Transverse colon (tissue), 4 donors: ENCODE measurements around the gene NFYB. TPM values are rescaled to one million over a fixed set of nuclear protein-coding genes. Genes with fewer than 3 reads are reported as not detected.

Source experiments
- DNase-seq: peaks from one replicate; pipeline ENCODE4 v3.0.0-alpha.2; 2019
- H3K27ac ChIP-seq, 4 donors: fragments of 200-600 bp; sonication (generic); 2 replicates each; pipeline ENCODE4 v1.5.1; 2016 to 2018; ENCODE audit warnings: inconsistent platforms in 4 of 4
- H3K27me3 ChIP-seq: fragments of 200-600 bp; sonication (generic); 2 replicates; pipeline ENCODE4 v1.5.1; 2017; ENCODE audit warnings: inconsistent platforms
- H3K36me3 ChIP-seq, 4 donors: fragments of 200-600 bp; sonication (generic); 2 replicates each; pipeline ENCODE4 v1.5.1; 2017 to 2019; ENCODE audit warnings: inconsistent platforms in 4 of 4
- H3K4me1 ChIP-seq, 4 donors: fragments of 200-600 bp; sonication (generic); 2 replicates each; pipeline ENCODE4 v1.5.1; 2017 to 2020; ENCODE audit warnings: inconsistent platforms in 4 of 4
- H3K4me3 ChIP-seq, 4 donors: fragments of 200-600 bp; sonication (generic); 1 replicate in 1 of 4; 2 replicates in 3 of 4; pipeline versions ENCODE4 v1.5.1 to v1.6.1; 2017 to 2019; ENCODE audit warnings: inconsistent platforms in 4 of 4
- H3K9me3 ChIP-seq, 2 donors: fragments of 200-600 bp; sonication (generic); 2 replicates each; pipeline ENCODE4 v1.5.1; 2017 to 2019; ENCODE audit warnings: inconsistent platforms in 2 of 2
- EP300 ChIP-seq: sonication (generic); formaldehyde crosslinking; IDR thresholded peaks from one replicate; pipeline ENCODE4 v1.6.1; 2017; ENCODE audit warnings: antibody characterized with exemption, low read depth
- POLR2A ChIP-seq: fragments of 450-650 bp; IDR thresholded peaks from one replicate; pipeline ENCODE4 v1.6.1; 2016; ENCODE audit warnings: antibody characterized with exemption, mild to moderate bottlenecking, moderate library complexity
- POLR2AphosphoS5 ChIP-seq, 3 donors: sonication (generic); formaldehyde crosslinking; IDR thresholded peaks; one replicate each; pipeline ENCODE4 v1.6.1; 2016; ENCODE audit warnings: antibody characterized with exemption in 3 of 3
- WGBS, 2 donors: methylation state at CpG; one replicate each; pipeline ENCODE4 v1.1.5; 2018; ENCODE audit warnings: low coverage in 1 of 2; 5-methylcytosine and 5-hydroxymethylcytosine counted together
- in situ Hi-C, 4 donors: fragments of 200-750 bp; cut with MboI; loops; one replicate each; pipeline versions ENCODE4 v1.15.0 to v1.15.1; 2017; ENCODE audit warnings: low sequenced_read_pairs in 3 of 4, low pct_ligation_motif_present in 1 of 4, low pct_unique_long_range_greater_than_20kb in 1 of 4
- intact Hi-C: fragments of 100-400 bp; cut with DNase I; formaldehyde crosslinking; loops from one replicate; pipeline ENCODE4 v1.15.1; 2023; ENCODE audit warnings: low total_unique reads
- total RNA-seq, 4 donors: library from RNA; depleted of rRNA; stranded (reverse); fragments of >200 nt; gene quantifications; one replicate each; pipeline ENCODE4 v1.1.0, GENCODE V29; 2016
- TF ChIP-seq, protein P1 (sequence below), 5 experiments: fragments of 200-600 bp in 3 of 5; fragments of 450-650 bp in 2 of 5; sonication (generic) in 3 of 5; IDR thresholded peaks; 1 replicate in 2 of 5; 2 replicates in 3 of 5; pipeline ENCODE4 v1.5.1; 2016 to 2017; ENCODE audit warnings: antibody characterized with exemption in 5 of 5, inconsistent platforms in 3 of 5, mild to moderate bottlenecking in 2 of 5, moderate library complexity in 1 of 5

Gene NFYB
- total RNA-seq, 4 donors from 2014 or later, result 9.4 to 26.0 (median 18.8) TPM

GRCh38 chr12:104130760-104131159, 7.2 kb downstream of the NFYB start:
- Histone ChIP-seq H3K4me3 (no peak overlapping the region), H3K4me1 (peaks cover 7 to 29% (median 16%) of the 10 kb centered on the region in 4 donors), H3K27me3 (no peaks in the 10 kb centered on the region), H3K27ac (no peak overlapping the region), H3K9me3 (no peaks in the 10 kb centered on the region), H3K36me3 (peaks cover 0 to 35% (median 14%) of the 10 kb centered on the region in 4 donors)
- in situ Hi-C loops, result no loop called here
- no peak for DNase-seq
- intact Hi-C loops, result no loop called here
- no peak for TF ChIP-seq POLR2A
- no peak for TF ChIP-seq POLR2AphosphoS5 (IDR thresholded peaks at IDR 0.05)
- no peak for TF ChIP-seq EP300
- TF ChIP-seq, protein P1, sequence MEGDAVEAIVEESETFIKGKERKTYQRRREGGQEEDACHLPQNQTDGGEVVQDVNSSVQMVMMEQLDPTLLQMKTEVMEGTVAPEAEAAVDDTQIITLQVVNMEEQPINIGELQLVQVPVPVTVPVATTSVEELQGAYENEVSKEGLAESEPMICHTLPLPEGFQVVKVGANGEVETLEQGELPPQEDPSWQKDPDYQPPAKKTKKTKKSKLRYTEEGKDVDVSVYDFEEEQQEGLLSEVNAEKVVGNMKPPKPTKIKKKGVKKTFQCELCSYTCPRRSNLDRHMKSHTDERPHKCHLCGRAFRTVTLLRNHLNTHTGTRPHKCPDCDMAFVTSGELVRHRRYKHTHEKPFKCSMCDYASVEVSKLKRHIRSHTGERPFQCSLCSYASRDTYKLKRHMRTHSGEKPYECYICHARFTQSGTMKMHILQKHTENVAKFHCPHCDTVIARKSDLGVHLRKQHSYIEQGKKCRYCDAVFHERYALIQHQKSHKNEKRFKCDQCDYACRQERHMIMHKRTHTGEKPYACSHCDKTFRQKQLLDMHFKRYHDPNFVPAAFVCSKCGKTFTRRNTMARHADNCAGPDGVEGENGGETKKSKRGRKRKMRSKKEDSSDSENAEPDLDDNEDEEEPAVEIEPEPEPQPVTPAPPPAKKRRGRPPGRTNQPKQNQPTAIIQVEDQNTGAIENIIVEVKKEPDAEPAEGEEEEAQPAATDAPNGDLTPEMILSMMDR (IDR thresholded peaks at IDR 0.05), result no peak
- 74 to 96% methylated on average over 2 of the region's 2 CpGs for WGBS, 2 donors

DNA sequence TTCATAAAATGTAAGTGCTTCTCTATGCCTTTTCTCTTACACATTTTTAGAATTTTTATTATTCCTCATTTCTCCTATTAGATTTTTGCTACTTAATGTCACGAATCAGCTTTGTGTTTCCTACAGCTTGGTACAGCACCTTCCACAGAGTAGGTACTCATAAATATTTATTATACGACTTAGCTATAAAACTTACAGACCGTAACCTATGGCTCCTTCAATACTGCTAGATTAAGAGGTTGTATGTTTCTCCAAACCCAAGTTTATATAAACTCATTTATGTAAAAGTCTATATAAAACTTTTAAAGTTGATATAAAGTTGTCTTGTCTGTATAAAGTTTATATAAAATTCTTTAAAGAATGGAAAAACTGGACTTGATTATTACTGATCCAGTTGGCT, 11.5 kb downstream of the NFYB start:
- TF ChIP-seq EP300, result no peak
- TF ChIP-seq, protein P1 (IDR thresholded peaks at IDR 0.05), result no peak
- TF ChIP-seq POLR2AphosphoS5 (IDR thresholded peaks at IDR 0.05), result no peak
- no peak for TF ChIP-seq POLR2A
- no peaks in the 10 kb centered on the region for H3K9me3 ChIP-seq
- no peak for DNase-seq
- in situ Hi-C loops (no loop called here), intact Hi-C loops (no loop called here)
- no peaks in the 10 kb centered on the region for H3K27me3 ChIP-seq
- H3K27ac ChIP-seq, result no peak overlapping the region
- no peak overlapping the region for H3K4me3 ChIP-seq
- H3K4me1 ChIP-seq, result peaks cover 1 to 13% (median 6%) of the 10 kb centered on the region in 4 donors
- peaks cover 0 to 53% (median 21%) of the 10 kb centered on the region in 4 donors for H3K36me3 ChIP-seq
- WGBS, 2 donors, result 62 to 87% methylated on average over 3 of the region's 3 CpGs

- H3K36me3 ChIP-seq, result peaks cover 0 to 52% (median 23%) of the 10 kb centered on the region in 4 donors
- in situ Hi-C loops, result loop anchor here in 1 of 4 donors (25.0 kb wide), 1 partner anchor 185 kb away; the partner anchor contains the start of gene HSP90B1
- 80 to 97% methylated on average over 1 to 9 of the region's 9 CpGs for WGBS, 2 donors
These were observed 15.7 kb downstream of the NFYB start for GRCh38 chr12:104122298-104122697.

DNA sequence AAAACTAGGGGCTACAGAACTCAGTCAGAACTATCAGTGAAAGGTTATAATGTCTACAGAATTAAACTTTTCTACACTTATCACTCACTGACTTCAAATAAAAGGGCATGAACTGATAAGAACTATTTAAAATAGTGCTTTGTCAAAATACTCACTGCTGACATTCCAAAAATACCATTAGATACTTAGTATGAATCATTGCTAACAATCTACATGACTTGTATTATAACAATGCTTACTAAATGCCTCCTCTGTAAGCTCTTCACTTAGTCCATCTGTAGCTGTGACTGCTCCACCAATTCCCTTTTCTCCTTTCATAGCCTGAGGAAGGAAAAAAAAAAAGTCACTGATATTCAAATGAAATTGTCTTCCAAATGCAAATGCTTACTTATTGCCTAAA, 17.0 kb downstream of the NFYB start:
- TF ChIP-seq, protein P1 (IDR thresholded peaks at IDR 0.05), result no peak
- TF ChIP-seq EP300 (no peak), POLR2AphosphoS5 (IDR thresholded peaks at IDR 0.05) (no peak), POLR2A (no peak)
- peaks cover 0 to 48% (median 18%) of the 10 kb centered on the region in 4 donors for H3K36me3 ChIP-seq

More at GRCh38 chr12:104122298-104122697, 15.7 kb downstream of the NFYB start:
- H3K9me3 ChIP-seq, result no peaks in the 10 kb centered on the region
- no peaks in the 10 kb centered on the region for H3K27me3 ChIP-seq
- no peak overlapping the region for H3K27ac ChIP-seq
- intact Hi-C loops, result no loop called here
- TF ChIP-seq POLR2AphosphoS5 (IDR thresholded peaks at IDR 0.05) (no peak), POLR2A (no peak)
- TF ChIP-seq, protein P1 (IDR thresholded peaks at IDR 0.05), result no peak
- no peak overlapping the region for H3K4me3 ChIP-seq
- DNase-seq, result no peak
- peaks cover 0 to 7% (median 0%) of the 10 kb centered on the region in 4 donors for H3K4me1 ChIP-seq

More for the DNA sequence above, 17.0 kb downstream of the NFYB start:
- peaks cover 0 to 7% (median 0%) of the 10 kb centered on the region in 4 donors for H3K4me1 ChIP-seq
- no peaks in the 10 kb centered on the region for H3K27me3 ChIP-seq
- no peaks in the 10 kb centered on the region for H3K9me3 ChIP-seq
- H3K4me3 ChIP-seq, result no peak overlapping the region
- no peak for DNase-seq
- intact Hi-C loops (no loop called here), in situ Hi-C loops (loop anchor here in 1 of 4 donors (25.0 kb wide), 1 partner anchor 184 kb away; the partner anchor contains the start of gene HSP90B1)
- no peak overlapping the region for H3K27ac ChIP-seq
